Naive B cell (primary cell): ENCODE measurements around the gene KDM1B. TPM values are rescaled to one million over a fixed set of nuclear protein-coding genes. Genes with fewer than 3 reads are reported as not detected.
A peak's percentile ranks its signal among the peaks of the same experiment; 100 is the strongest.

ENCODE experiments used
- ATAC-seq, 2 donors: fragments of 150-1000 bp; cut with Tn5 transposase; 2 replicates each; pipeline ENCODE4 v1.10.0; 2021; ENCODE audit warnings: low read depth in 2 of 2, mild to moderate bottlenecking in 2 of 2, moderate library complexity in 2 of 2
- DNase-seq: peaks from one replicate; pipeline ENCODE4 v3.0.0; 2022
- H3K27ac Mint-ChIP-seq, 6 donors: one replicate each; pipeline ENCODE4 v1.8.0; 2020 to 2022; ENCODE audit warnings: mild to moderate bottlenecking in 6 of 6, mixed read lengths in 6 of 6, moderate library complexity in 5 of 6, inconsistent platforms in 2 of 6
- H3K27me3 Mint-ChIP-seq, 3 donors: one replicate each; pipeline ENCODE4 v1.8.0; 2021 to 2022; ENCODE audit warnings: mixed read lengths in 3 of 3, mild to moderate bottlenecking in 1 of 3
- H3K36me3 Mint-ChIP-seq, 2 donors: one replicate each; pipeline ENCODE4 v1.8.0; 2020 to 2022; ENCODE audit warnings: mixed read lengths in 2 of 2, inconsistent platforms in 1 of 2, mild to moderate bottlenecking in 1 of 2
- H3K4me1 Mint-ChIP-seq, 3 donors: one replicate each; pipeline ENCODE4 v1.8.0; 2020 to 2022; ENCODE audit warnings: mixed read lengths in 3 of 3, inconsistent platforms in 1 of 3, mild to moderate bottlenecking in 1 of 3, moderate library complexity in 1 of 3
- H3K4me3 Mint-ChIP-seq, 8 donors: one replicate each; pipeline ENCODE4 v1.8.0; 2020 to 2022; ENCODE audit warnings: mild to moderate bottlenecking in 8 of 8, mixed read lengths in 8 of 8, moderate library complexity in 8 of 8, inconsistent platforms in 2 of 8
- H3K9me3 Mint-ChIP-seq, 7 donors: one replicate each; pipeline ENCODE4 v1.8.0; 2020 to 2022; ENCODE audit warnings: mixed read lengths in 7 of 7, mild to moderate bottlenecking in 5 of 7, inconsistent platforms in 2 of 7, moderate library complexity in 1 of 7
- polyA plus RNA-seq, 6 donors: library from polyadenylated mRNA; unstranded; fragments of 300-500 nt; fragmentation: Illumina TruSeq; gene quantifications; one replicate each; pipeline ENCODE4 v1.2.3, GENCODE V29; 2021; ENCODE audit warnings: low read depth in 6 of 6

Gene KDM1B
- polyA plus RNA-seq, 6 donors from 2014 or later = 2.5 to 11.3 (median 6.3) TPM

- ATAC-seq (no peak), DNase-seq (no peak)
- Mint-ChIP-seq H3K27me3 (no peaks in the 10 kb centered on the region), H3K4me1 (peaks cover 38 to 49% (median 44%) of the 10 kb centered on the region in 3 donors), H3K4me3 (peak overlapping the region; percentile 83 to 97 (median 94)), H3K36me3 (no peaks in the 10 kb centered on the region), H3K27ac (peak overlapping the region; percentile 89 to 97 (median 93)), H3K9me3 (no peaks in the 10 kb centered on the region)
Observed at GRCh38 chr6:18264923-18265377, 109.7 kb downstream of the KDM1B start.

- Mint-ChIP-seq H3K9me3 (no peaks in the 10 kb centered on the region), H3K27me3 (no peaks in the 10 kb centered on the region), H3K4me3 (peak overlapping the region; percentile 45 to 97 (median 94)), H3K27ac (peak overlapping the region in 3 of 6 donors; percentile 45 to 92 (median 89)), H3K4me1 (peaks cover 31 to 39% (median 34%) of the 10 kb centered on the region in 3 donors), H3K36me3 (no peaks in the 10 kb centered on the region)
- ATAC-seq = no peak
- no peak for DNase-seq
Observed at GRCh38 chr6:18265787-18266522, 110.7 kb downstream of the KDM1B start.

GRCh38 chr6:18266523-18266912 is 111.3 kb downstream of the KDM1B start:
- no peaks in the 10 kb centered on the region for H3K36me3 Mint-ChIP-seq
- no peak overlapping the region for H3K27ac Mint-ChIP-seq
- ATAC-seq (no peak), DNase-seq (no peak)
- H3K27me3 Mint-ChIP-seq = no peaks in the 10 kb centered on the region
- peaks cover 28 to 34% (median 28%) of the 10 kb centered on the region in 3 donors for H3K4me1 Mint-ChIP-seq
- H3K9me3 Mint-ChIP-seq = no peaks in the 10 kb centered on the region
- peak overlapping the region in 1 of 8 donors; percentile 22 for H3K4me3 Mint-ChIP-seq

- Mint-ChIP-seq H3K9me3 (peaks cover 0 to 4% (median 0%) of the 10 kb centered on the region in 7 donors), H3K36me3 (no peaks in the 10 kb centered on the region), H3K27ac (no peak overlapping the region), H3K4me1 (peaks cover 14 to 19% (median 16%) of the 10 kb centered on the region in 3 donors), H3K4me3 (no peak overlapping the region), H3K27me3 (peaks cover 0 to 5% (median 4%) of the 10 kb centered on the region in 3 donors)
- ATAC-seq = no peak
- no peak for DNase-seq
Observed at GRCh38 chr6:18268066-18268465, 112.8 kb downstream of the KDM1B start.

GRCh38 chr6:18269253-18269652 is 114.0 kb downstream of the KDM1B start:
- H3K27me3 Mint-ChIP-seq = peaks cover 0 to 5% (median 4%) of the 10 kb centered on the region in 3 donors
- DNase-seq (no peak), ATAC-seq (no peak)
- no peak overlapping the region for H3K27ac Mint-ChIP-seq
- H3K4me3 Mint-ChIP-seq = no peak overlapping the region
- peaks cover 10% of the 10 kb centered on the region in 3 donors for H3K4me1 Mint-ChIP-seq
- peaks cover 0 to 4% (median 0%) of the 10 kb centered on the region in 7 donors for H3K9me3 Mint-ChIP-seq
- H3K36me3 Mint-ChIP-seq = no peaks in the 10 kb centered on the region

DNA sequence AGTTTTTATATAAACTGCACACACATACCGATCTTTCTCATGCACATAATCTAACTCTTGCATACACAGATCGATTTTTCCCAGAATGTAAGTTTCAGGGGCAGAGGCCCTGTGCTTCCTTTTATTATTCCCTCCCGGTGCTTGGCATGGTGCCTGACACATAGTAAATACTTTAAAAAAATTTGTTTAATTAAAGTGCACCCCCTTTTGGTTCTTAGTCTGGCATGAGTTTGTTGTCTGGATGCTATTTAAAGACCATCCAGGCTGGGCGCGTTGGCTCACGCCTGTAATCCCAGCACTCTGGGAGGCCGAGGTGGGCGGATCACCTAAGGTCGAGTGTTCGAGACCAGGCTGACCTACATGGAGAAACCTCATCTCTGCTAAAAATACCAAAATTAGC is 114.5 kb downstream of the KDM1B start:
- Mint-ChIP-seq H3K27ac (no peak overlapping the region), H3K36me3 (no peaks in the 10 kb centered on the region), H3K4me3 (peak overlapping the region in 1 of 8 donors; percentile 14), H3K27me3 (peaks cover 0 to 5% (median 4%) of the 10 kb centered on the region in 3 donors), H3K4me1 (peaks cover 10% of the 10 kb centered on the region in 3 donors), H3K9me3 (peaks cover 0 to 4% (median 0%) of the 10 kb centered on the region in 7 donors)
- DNase-seq (no peak), ATAC-seq (no peak)

DNA sequence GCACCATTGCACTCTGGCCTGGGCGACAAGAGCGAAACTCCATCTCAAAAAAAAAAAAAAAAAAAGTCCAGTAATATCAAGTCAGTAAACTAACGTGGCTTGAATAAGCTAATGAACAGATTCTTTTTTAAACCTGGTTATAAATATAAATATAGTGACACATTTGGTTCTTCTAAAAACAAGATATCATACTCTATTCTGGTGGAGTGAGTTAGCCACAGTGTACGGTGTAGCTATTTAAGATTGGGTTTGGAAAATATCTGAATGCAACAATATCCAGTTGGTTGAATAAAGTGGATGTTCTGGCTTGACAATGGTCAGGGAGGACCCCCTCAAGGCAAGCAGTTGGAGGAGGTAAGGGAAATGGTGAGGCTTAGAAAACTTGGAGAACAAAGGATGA is 115.0 kb downstream of the KDM1B start:
- ATAC-seq (no peak), DNase-seq (no peak)
- peaks cover 0 to 4% (median 0%) of the 10 kb centered on the region in 7 donors for H3K9me3 Mint-ChIP-seq

More for the DNA sequence above, 115.0 kb downstream of the KDM1B start:
- no peak overlapping the region for H3K4me3 Mint-ChIP-seq
- peaks cover 5% of the 10 kb centered on the region in 3 donors for H3K4me1 Mint-ChIP-seq
- H3K36me3 Mint-ChIP-seq = no peaks in the 10 kb centered on the region
- H3K27ac Mint-ChIP-seq = peak overlapping the region in 1 of 6 donors; percentile 35
- H3K27me3 Mint-ChIP-seq = peaks cover 5 to 9% (median 8%) of the 10 kb centered on the region in 3 donors

Other genes starting within 250 kb of the KDM1B start
- 1 to 10 TPM in 2 of 6 donors, under 1 TPM in 3, not detected in 1; 0.21 to 4.3 (median 0.91) TPM for gene KIF13A, start 167.8 kb upstream of the KDM1B start, polyA plus RNA-seq
- gene NHLRC1, start 32.7 kb upstream of the KDM1B start, polyA plus RNA-seq = 1 to 10 TPM in 5 of 6 donors, under 1 TPM in 1; 0.60 to 4.7 (median 1.7) TPM
- 1 to 10 TPM; 4.8 to 6.9 (median 5.9) TPM for gene TPMT, start 345 bp upstream of the KDM1B start, polyA plus RNA-seq
- gene DEK, start 109.1 kb downstream of the KDM1B start, polyA plus RNA-seq = 10 to 100 TPM; 32.5 to 61.2 (median 52.2) TPM
- gene RNF144B, start 231.9 kb downstream of the KDM1B start, polyA plus RNA-seq = 10 to 100 TPM in 2 of 6 donors, 1 to 10 TPM in 4; 3.4 to 17.4 (median 8.9) TPM